GM12801 (cell line): ENCODE data around the gene ODAD4.

Experiments used
- CTCF ChIP-seq: IDR thresholded peaks from one replicate; pipeline ENCODE4 v1.5.1; 2011; ENCODE audit warnings: control low read depth; ENCODE audit not compliant: insufficient read length; ENCODE audit errors: extremely low read depth

Gene ODAD4

GRCh38 chr17:41971721-41972523 is 41.5 kb downstream of the ODAD4 start:
- TF ChIP-seq CTCF = no peak

GRCh38 chr17:41972571-41973407 is 42.4 kb downstream of the ODAD4 start:
- TF ChIP-seq CTCF = no peak

GRCh38 chr17:41973408-41973811 is 43.0 kb downstream of the ODAD4 start:
- TF ChIP-seq CTCF = no peak

GRCh38 chr17:41974031-41974430 is 43.6 kb downstream of the ODAD4 start:
- no peak for TF ChIP-seq CTCF

- TF ChIP-seq CTCF = no peak
Measured at GRCh38 chr17:41974658-41975057, 44.2 kb downstream of the ODAD4 start.

GRCh38 chr17:41975099-41976083 is 45.0 kb downstream of the ODAD4 start:
- TF ChIP-seq CTCF = no peak
